GM20431 (cell line): ENCODE measurements around the gene B3GALT4.
"Not testable (repeated sequence)": the region's sequence is repeated elsewhere in the genome, so short reads cannot be mapped to it uniquely, and the experiment has no call there.

Source experiments
- in situ Hi-C: fragments of 300-500 bp; cut with MseI, MboI; formaldehyde crosslinking; loops from one replicate; pipeline ENCODE4 v1.15.0; 2020; ENCODE audit warnings: low sequenced_read_pairs; ENCODE audit not compliant: unreplicated experiment

Gene B3GALT4, protein sequence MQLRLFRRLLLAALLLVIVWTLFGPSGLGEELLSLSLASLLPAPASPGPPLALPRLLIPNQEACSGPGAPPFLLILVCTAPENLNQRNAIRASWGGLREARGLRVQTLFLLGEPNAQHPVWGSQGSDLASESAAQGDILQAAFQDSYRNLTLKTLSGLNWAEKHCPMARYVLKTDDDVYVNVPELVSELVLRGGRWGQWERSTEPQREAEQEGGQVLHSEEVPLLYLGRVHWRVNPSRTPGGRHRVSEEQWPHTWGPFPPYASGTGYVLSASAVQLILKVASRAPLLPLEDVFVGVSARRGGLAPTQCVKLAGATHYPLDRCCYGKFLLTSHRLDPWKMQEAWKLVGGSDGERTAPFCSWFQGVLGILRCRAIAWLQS

DNA sequence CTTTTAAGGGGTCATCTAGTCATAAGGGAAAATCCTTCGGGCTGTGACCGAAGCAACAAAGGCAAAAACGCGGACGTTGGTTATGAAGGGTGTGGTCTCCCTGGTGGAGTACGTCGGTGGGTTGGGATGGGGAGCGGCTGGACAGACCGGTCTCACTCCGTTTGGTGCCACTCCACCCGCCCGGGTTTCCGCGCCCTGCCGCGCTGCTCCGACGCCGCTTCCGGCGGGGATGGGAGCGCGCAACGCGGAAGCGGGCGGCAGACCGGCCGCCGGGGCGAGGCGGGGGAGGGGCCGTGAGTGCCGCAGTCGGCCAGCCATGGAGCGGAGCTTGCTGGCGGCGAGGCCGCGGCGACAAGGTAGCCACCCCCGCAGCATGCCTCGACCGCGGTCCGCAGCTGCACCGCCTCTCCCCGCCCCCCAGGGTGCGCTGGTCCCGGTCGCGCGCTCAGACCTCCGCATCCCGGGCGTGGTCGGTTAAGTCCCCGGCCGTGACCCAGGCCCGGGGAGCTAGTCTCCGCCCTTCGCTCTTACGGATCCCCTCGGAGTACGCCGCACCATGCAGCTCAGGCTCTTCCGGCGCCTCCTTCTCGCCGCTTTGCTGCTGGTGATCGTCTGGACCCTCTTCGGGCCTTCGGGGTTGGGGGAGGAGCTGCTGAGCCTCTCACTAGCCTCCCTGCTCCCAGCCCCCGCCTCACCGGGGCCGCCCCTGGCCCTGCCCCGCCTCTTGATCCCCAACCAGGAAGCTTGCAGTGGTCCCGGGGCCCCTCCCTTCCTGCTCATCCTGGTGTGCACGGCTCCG, at the start of gene B3GALT4:
Gene B3GALT4 (plus strand): TSS at position 260 of the 799 bp plus-strand sequence. CDS start 297 bp downstream, at position 557.
- in situ Hi-C loops: no loop called here

DNA sequence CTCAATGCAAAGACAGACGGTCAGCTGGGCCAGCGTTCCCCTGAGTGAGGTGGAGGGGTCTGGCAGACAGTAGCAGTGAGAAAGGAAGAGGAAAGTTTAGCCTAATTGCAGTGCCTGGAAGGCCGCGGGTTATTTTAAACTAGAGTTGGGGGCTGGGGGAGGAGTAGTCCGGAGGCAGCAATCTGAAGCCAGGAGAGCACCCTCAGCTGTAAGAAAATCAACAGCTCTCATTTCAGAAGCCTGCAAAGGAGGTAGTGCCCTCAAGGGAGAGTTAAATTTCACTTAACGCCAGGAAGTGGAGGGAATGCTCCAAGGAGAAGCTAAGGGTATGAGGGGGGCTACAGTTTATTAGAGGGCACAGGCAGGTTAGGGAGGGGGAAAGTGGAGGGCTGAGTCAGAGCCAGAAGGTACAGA, 41.7 kb upstream of the B3GALT4 start:
- in situ Hi-C loops: no loop called here

DNA sequence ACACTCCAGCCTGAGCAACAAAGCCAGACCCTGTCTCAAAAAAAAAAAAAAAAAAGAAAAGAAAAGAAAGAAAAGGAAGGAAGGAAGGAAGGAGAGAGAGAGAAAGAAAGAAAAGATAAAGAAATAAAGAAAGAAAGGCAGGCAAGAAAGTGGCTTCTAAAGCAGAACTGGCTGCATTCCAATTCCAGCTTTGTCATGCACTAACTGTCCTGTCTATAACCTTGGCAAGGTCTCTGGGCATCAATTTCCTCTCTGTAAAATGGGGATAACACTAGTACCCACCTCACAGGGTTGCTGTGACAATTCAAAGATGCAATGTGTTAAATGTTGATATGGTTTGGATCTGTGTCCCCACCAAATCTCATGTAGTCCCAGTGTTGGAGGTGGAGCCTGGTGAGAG, 40.6 kb upstream of the B3GALT4 start:
- in situ Hi-C loops: no loop called here

DNA sequence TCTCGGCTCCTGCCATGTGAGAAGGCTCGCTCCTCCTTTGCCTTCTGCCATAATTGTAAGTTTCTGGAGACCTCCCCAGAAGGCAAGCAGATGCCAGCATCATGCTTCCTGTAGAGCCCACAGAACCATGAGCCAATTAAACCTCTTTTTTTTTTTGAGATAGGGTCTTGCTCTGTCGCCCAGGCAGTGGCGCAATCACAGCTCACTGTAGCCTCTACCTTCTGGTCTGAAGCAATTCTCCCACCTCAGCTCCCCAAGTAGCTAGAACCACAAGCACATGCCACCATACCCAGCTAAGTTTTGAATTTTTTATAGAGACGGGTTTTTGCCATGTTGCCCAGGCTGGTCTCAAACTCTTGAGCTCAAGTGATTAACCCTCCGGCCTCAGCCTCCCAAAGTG, 40.1 kb upstream of the B3GALT4 start:
- in situ Hi-C loops: no loop called here

DNA sequence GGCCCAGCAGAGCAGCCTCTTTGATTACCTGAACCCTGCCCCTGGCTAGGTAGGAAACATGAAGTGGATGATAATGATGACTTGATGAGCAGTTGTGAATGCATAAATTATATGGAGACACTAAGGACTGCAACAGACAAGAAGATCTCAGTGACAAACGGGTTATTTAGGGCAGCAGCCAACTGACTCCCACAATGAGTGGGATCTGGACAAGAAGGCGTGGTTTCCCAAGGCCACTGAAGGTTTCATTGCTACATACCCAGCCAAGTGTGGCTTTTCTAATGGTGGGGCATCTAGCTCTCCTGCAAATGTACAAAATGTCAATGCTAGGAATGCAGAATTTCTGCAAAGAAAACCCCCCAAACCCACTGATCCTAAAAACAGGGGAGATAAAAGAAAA, 39.2 kb upstream of the B3GALT4 start:
- in situ Hi-C loops: no loop called here

DNA sequence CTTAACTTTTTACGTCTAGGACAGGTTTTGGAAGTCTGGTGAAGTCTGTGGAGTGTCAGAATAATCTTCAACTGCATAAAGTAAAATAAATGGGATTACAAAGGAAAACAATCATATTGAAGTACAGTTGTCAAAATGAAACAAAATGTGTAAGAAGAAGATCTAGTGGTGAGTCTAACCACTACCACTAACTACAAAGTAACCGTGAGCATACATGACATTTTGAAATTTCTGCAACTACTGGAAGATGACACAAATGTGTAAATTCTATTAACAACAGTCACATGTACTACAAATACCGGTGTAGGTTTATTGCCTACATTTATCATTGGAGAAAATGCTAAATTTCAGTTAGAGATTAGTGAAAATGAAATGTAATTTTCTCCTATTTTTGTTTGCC, 35.0 kb upstream of the B3GALT4 start:
- in situ Hi-C loops: loop anchor here (10.0 kb wide), 1 partner anchor 77 kb away; no protein-coding TSS in a partner anchor

DNA sequence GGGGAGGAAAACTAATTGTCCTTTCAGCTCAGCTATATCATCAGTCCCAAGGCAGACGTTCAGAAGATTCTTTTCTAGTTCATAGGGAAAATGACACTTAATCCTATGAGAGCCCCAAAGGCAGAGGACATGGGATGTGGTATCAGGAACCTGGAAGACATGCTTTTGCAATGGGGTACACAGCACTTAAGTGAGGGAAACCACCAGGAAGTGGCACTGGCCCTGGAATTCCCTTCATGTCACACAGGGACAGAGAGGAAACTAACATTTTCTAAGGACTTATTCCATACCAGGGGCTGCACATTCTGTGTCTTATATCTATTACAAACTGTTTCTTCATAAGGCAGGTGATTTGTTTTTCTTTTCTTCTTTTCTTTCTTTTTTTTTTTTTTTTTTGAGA, 33.4 kb upstream of the B3GALT4 start:
- in situ Hi-C loops: loop anchor here (10.0 kb wide), 1 partner anchor 79 kb away; no protein-coding TSS in a partner anchor

DNA sequence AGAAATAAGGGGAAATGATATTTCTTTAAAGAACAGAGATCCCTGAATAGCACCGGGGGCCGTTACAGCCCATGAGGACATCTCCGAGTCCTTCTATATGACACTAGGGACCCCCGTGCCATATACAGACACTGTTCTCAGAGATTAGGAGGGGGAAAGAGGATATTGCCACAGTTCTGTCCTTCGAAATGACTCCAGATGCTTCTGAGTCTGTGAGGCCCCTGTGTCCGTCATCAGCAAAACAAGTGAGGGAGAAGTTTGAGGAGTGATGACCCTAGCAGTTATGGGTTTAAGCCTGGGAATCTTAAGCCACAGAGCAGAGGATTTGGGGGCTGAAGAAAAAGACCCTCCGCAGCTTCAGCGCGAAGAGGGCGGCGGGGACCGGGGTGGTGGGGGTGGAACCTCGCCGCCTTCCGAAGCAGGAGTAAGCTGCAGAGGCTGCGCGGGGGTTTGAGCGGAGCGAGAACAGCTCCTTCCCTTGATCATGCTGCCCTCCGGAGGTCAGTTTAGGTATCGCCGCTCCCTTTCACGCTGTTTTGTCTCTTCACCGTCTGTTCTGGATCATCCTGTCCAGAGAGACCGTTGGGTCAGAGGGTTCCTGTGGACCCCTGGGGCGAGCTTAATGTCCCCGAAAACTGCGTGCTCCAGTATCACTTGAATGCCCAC, 28.8 kb upstream of the B3GALT4 start:
- in situ Hi-C loops: loop anchor here (10.0 kb wide), 1 partner anchor 83 kb away; no protein-coding TSS in a partner anchor

DNA sequence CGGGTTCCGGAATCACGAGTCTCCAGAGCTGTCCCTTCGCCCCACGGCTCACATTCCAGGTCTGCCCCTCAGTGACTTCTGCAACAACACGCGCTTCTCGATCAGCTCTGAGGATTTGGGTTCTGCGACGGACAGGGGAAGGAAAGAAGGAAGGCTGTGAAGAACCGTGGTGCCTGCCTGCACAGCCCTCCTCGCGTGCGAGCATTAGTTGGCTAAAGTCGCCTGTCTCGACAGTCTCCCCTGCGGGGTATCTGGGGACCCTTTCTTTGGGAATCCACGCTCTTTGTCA, 28.3 kb upstream of the B3GALT4 start:
- in situ Hi-C loops: loop anchor here (10.0 kb wide), 1 partner anchor 84 kb away; no protein-coding TSS in a partner anchor

DNA sequence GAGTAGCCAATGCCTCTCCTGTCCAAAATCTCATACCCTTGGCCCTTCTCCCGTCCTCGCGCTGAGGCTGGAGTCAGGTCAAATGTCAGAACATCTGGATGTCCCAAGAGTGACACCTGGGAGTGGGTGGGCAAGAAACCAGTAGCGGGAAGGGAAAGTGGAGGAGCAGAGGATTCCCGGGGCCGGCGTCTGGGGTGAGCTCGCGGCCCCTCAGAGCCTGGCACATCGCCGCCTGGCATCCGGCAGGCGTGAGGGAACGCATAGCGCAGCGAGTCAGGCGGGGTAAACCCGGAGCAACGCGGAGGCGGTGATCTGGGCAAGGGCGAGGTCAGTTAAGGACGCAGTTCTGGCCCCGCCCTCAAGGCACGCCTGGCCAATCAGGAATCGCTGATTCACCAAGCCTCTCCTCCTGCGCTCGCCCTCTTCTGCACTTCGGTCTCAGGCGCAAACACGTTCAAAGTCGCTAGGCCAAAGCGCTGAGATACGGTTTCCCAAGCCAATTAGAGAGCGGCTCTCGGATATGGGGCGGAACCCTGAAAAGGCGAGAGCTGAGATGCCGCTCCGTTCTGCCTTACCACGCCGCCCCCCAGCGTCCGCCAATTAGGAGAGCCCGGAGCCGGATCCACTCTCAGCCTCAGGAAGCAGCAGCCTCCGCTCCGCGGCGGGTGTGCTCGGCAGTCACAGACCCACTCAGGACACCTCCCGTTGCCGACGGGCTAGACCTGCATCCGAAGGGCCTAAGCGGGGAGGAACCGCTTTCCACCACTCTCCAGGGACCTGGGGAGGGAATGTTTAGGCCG, 27.8 kb upstream of the B3GALT4 start:
- in situ Hi-C loops: loop anchor here (10.0 kb wide), 1 partner anchor 84 kb away; no protein-coding TSS in a partner anchor

DNA sequence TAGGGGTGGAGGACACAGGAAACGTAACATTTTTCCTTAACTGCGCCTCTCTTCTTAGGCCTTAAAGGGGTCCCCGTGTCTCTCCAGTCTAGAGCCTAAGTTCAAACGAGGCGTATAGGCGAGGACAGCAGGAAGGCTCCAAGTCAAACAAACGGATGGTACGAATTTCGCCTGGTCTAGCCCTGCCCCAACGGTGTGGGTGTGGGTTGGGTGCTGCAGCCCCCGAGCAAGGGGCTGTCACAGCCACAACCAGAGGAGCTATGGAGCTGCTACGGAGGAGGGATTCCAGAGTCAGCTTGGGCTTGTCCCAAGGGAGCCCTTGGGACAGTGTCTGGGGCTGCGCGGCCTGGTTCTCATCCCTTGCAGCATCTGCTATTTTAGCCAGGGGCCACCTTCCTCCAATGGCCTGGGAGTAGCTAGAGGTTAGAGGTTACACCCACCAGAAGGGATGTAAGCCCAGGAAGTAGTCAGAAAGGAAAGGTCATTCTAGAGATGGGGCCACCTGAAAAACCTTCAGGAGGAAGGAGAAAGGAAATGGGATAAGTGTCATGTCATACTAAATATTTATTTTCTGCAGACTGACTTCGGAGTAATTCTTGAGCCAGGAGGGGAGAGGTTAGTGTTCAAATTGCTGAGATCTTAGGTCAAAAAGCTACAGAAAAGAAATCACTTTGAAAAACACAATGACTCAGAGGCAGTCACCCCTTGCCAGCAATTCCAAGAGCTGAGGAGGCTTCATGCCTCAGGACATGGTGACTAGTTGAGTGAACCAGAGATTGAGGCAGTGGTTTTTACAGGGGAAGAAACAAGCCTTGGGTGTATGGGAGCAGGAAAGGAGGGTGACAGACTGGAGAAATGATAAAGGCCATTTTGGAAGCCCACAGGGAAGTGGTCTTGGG, 26.9 kb upstream of the B3GALT4 start:
- in situ Hi-C loops: loop anchor here (10.0 kb wide), 1 partner anchor 85 kb away; no protein-coding TSS in a partner anchor

DNA sequence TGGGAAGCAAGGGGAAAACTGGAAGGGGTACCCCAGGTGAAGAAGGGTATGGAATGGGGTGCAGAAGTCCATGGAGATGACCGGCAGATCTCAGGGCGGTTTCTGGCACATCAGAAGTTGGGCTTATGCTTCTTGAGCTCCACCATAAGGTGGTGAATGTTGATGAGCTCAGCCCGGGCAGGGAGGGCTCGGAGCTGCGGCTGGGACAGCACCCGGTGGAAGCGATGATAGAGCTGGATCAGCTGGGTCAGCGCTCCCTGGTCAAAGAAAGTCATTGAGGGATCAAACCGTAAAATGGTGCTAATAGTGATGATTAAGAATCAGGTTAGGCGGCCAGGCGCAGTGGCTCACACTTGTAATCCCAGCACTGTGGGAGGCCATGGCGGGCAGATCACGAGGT, 26.2 kb upstream of the B3GALT4 start:
- in situ Hi-C loops: no loop called here

DNA sequence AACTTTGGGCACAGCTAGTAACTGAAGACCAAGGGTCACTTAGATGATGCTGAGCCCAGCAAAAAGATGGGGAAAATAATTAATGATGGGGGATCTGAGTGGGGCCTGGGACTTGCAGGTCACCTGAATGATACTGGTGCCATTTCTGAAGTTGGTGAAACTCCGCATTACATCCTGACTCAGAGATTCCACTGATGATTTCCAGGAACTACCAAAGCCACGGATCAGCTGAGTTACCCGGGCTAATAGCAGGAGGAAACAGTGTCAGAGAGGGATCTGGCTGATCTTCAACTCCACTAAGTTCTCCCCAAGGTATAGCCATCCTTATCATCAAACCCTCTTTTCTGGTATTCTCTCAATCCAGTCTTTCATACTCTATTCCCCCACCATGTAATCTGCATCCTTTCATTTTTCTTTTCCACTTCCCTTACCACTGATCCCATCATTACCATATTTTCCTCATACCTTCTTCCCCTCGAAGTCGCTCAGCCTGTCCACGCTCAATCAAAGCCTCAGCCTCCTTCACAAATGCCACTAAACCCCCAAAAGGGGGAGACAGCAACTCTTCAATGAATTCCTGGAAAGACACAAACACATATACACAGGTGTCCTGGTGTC, 25.4 kb upstream of the B3GALT4 start:
- in situ Hi-C loops: no loop called here

DNA sequence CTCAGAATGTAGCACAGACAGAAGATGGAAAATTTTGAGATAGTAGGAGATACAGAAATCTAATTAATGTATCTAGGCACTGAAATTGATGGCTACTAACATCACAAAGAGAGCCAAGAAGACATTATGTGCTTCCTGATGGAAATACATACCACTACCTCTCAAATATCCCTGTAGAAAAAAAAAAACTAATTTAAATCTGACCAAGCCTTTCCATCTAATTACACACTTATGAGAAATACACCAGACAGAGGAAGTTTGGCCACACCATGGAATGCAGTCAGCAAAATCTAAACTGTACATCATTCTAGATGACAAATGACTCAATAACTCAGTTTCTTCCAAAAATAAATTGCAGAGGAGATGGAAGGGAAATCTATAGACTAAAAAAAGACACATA, 24.2 kb upstream of the B3GALT4 start:
- in situ Hi-C loops: no loop called here

DNA sequence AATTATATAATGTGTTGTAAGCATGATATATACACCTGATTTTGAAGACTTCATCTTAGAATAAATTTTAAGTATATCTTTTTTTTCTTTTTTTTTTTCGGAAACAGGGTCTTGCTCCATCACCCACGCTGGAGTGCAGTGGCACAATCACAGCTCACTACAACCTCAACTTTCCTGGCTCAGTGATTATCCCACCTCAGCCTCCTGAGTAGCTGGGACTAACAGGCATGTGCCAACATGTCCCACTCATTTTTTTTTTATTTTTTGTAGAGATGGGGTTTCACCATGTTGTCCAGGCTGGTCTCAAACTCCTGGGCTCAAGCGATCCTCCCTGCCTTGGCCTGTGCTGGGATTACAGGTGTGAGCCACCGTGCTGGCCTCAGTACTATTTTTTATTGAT, 22.3 kb upstream of the B3GALT4 start:
- in situ Hi-C loops: no loop called here

DNA sequence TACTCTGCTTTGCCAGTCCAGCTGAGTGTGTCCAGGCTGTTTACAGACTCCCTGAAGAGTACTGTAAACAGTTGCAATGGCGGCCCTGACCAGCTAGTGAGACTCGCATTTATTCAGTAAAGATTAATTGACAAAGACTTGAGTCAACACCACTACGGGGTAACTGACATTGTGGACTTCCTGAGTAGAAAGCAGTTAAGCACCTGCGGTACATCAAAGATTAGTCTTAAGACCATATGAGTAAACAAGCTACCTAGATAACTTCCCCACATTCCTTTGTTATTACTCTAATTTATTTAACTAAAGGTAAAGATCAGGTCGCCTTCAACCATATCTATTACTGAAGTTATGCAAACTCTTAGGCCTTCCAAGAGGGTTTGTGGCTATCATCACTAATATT, 17.9 kb upstream of the B3GALT4 start:
- in situ Hi-C loops: no loop called here

DNA sequence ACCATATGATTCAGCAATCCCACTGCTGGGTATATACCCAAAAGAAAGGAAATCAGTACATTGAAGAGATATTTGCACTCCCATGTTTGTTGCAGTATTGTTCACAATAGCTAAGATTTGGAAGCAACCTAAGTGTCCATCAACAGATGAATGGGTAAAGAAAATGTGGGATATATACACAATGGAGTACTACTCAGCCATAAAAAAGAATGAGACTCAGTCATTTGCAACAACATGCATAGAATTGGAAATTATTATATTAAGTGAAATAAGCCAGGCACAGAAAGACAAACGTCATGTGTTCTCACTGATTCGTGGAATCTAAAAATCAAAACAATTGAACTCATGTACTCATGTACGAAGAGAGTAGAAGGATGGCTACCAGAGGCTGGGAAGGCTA, 14.4 kb upstream of the B3GALT4 start:
- in situ Hi-C loops: not testable (repeated sequence)

DNA sequence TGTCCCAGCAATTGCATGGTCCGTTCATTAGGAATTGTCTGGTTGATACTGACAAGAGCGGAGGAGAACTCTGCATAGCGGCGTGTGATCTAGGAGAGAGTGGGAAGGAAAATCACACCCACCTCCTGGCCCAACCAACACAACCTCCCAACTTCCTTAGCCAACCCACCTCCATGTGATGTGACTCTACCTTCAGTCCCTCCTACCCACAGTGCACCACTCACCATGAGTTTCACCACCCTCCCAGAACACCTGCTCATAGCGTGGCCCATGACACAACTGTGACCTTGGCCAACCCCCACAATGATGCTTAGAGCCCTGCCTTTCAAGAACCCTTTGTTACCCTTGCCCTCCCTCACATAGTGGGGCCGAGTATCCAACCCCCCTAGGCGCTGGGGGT, 12.9 kb upstream of the B3GALT4 start:
- in situ Hi-C loops: no loop called here

DNA sequence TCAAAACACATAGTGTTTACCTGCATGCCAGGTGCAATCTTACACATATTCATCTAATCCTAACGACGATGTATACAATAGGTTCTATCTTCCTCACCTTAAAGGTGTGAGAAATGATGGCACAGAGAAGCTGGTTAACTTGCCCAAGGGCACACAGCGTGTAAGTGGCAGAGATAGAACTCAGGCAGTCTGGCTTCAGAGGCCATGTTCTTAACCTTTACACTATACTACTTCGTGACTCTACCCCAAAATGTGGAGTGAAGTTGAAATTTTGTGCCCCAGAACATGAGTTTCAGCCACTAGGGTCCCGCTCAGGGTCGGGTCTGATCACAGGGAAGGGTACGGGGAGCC, 5.8 kb upstream of the B3GALT4 start:
- in situ Hi-C loops: no loop called here
